ENCODE measurements around the gene DICER1.
"Not testable (repeated sequence)": the region's sequence is repeated elsewhere in the genome, so short reads cannot be mapped to it uniquely, and the experiment has no call there.

DICER1 gene

GRCh38 chr14:95143808-95144620, 13.3 kb downstream of the DICER1 start:
- no peak for DNase-seq

GRCh38 chr14:95142208-95142607, 15.1 kb downstream of the DICER1 start:
- no peak for DNase-seq

- no peak for DNase-seq
Measured at GRCh38 chr14:95141684-95142083, 15.6 kb downstream of the DICER1 start.

- no peak for DNase-seq
Measured at GRCh38 chr14:95140060-95140858, 17.1 kb downstream of the DICER1 start.

- no peak for DNase-seq
Measured at GRCh38 chr14:95138876-95139275, 18.5 kb downstream of the DICER1 start.

GRCh38 chr14:95138455-95138854, 18.9 kb downstream of the DICER1 start:
- DNase-seq, result not testable (repeated sequence)

- DNase-seq, result no peak
Measured at GRCh38 chr14:95137804-95138167, 19.5 kb downstream of the DICER1 start.

GRCh38 chr14:95137164-95137803, 20.0 kb downstream of the DICER1 start:
- DNase-seq, result no peak

- DNase-seq, result no peak
Measured at GRCh38 chr14:95136631-95137030, 20.7 kb downstream of the DICER1 start.

- DNase-seq, result no peak
Measured at GRCh38 chr14:95134304-95134933, 22.9 kb downstream of the DICER1 start.

GRCh38 chr14:95133282-95133681, 24.0 kb downstream of the DICER1 start:
- DNase-seq, result no peak

- DNase-seq, result no peak
Measured at GRCh38 chr14:95132760-95133159, 24.6 kb downstream of the DICER1 start.

- DNase-seq, result no peak
Measured at GRCh38 chr14:95130549-95130948, 26.8 kb downstream of the DICER1 start.

- DNase-seq, result no peak
Measured at GRCh38 chr14:95128140-95128539, 29.2 kb downstream of the DICER1 start.

GRCh38 chr14:95127531-95127911, 29.8 kb downstream of the DICER1 start:
- no peak for DNase-seq

- DNase-seq, result no peak
Measured at GRCh38 chr14:95126906-95127530, 30.3 kb downstream of the DICER1 start.

GRCh38 chr14:95125915-95126314, 31.4 kb downstream of the DICER1 start:
- DNase-seq, result no peak

GRCh38 chr14:95125221-95125620, 32.1 kb downstream of the DICER1 start:
- DNase-seq, result no peak

- DNase-seq, result no peak
Measured at GRCh38 chr14:95123891-95124579, 33.3 kb downstream of the DICER1 start.

- no peak for DNase-seq
Measured at GRCh38 chr14:95122621-95122945, 34.7 kb downstream of the DICER1 start.

- DNase-seq, result no peak
Measured at GRCh38 chr14:95121911-95122620, 35.3 kb downstream of the DICER1 start.

GRCh38 chr14:95119336-95119735, 38.0 kb downstream of the DICER1 start:
- no peak for DNase-seq
